Astrocyte (in vitro differentiated cells and primary cell): ENCODE results near the gene INCENP. TPM values are rescaled to one million over a fixed set of nuclear protein-coding genes. Genes with fewer than 3 reads are reported as not detected.

ENCODE experiments used
- DNase-seq: peaks from one replicate; pipeline ENCODE4 v3.0.0-alpha.2; 2010; ENCODE audit warnings: low read depth
- FAIRE-seq: peaks from 2 replicates; lab custom pipeline; 2011; peaks lifted over from hg19 to GRCh38; lab: Jason Lieb, UNC
- H2AFZ ChIP-seq: 2 replicates; pipeline ENCODE4 v1.6.0; 2012; ENCODE audit warnings: low read depth, low read length, inconsistent platforms
- H3K27ac ChIP-seq: 2 replicates; pipeline ENCODE4 v1.5.1; 2011; ENCODE audit warnings: low read depth, low read length, inconsistent platforms
- H3K27me3 ChIP-seq: 2 replicates; pipeline ENCODE4 v1.6.0; 2011; ENCODE audit warnings: low read length, inconsistent platforms; ENCODE audit not compliant: insufficient read depth
- H3K36me3 ChIP-seq: 2 replicates; pipeline ENCODE4 v1.5.1; 2011; ENCODE audit warnings: low read length, inconsistent platforms; ENCODE audit not compliant: insufficient read depth
- H3K4me1 ChIP-seq: 2 replicates; pipeline ENCODE4 v1.5.1; 2011; ENCODE audit warnings: low read length, inconsistent platforms; ENCODE audit not compliant: insufficient read depth
- H3K4me2 ChIP-seq: 2 replicates; pipeline ENCODE4 v1.6.0; 2012; ENCODE audit warnings: low read length, inconsistent platforms
- H3K4me3 ChIP-seq: 2 replicates; pipeline ENCODE4 v1.5.1; 2011; ENCODE audit warnings: low read depth, mild to moderate bottlenecking, low read length, inconsistent platforms; ENCODE audit not compliant: insufficient read depth
- H3K79me2 ChIP-seq: 2 replicates; pipeline ENCODE4 v1.6.0; 2012; ENCODE audit warnings: mild to moderate bottlenecking, low read length, inconsistent platforms; ENCODE audit not compliant: insufficient read depth
- H3K9ac ChIP-seq: 2 replicates; pipeline ENCODE4 v1.6.0; 2012; ENCODE audit warnings: mild to moderate bottlenecking, low read length, inconsistent platforms
- H3K9me3 ChIP-seq: 2 replicates; pipeline ENCODE4 v1.5.1; 2012; ENCODE audit warnings: low read depth, mild to moderate bottlenecking, low read length, inconsistent platforms; ENCODE audit not compliant: insufficient read depth
- H4K20me1 ChIP-seq: 2 replicates; pipeline ENCODE4 v1.6.0; 2012; ENCODE audit warnings: low read length, inconsistent platforms; ENCODE audit not compliant: insufficient read depth
- H3K27ac Mint-ChIP-seq: one replicate; pipeline ENCODE4 v1.8.0; 2021; ENCODE audit warnings: mild to moderate bottlenecking, mixed read lengths; ENCODE audit not compliant: unreplicated experiment
- H3K27me3 Mint-ChIP-seq: one replicate; pipeline ENCODE4 v1.8.0; 2021; ENCODE audit warnings: low read depth, mixed read lengths; ENCODE audit not compliant: unreplicated experiment
- H3K36me3 Mint-ChIP-seq: one replicate; pipeline ENCODE4 v1.8.0; 2021; ENCODE audit warnings: low read depth, mixed read lengths; ENCODE audit not compliant: unreplicated experiment
- H3K4me1 Mint-ChIP-seq: one replicate; pipeline ENCODE4 v1.8.0; 2021; ENCODE audit warnings: low read depth, mixed read lengths; ENCODE audit not compliant: unreplicated experiment
- H3K4me3 Mint-ChIP-seq: one replicate; pipeline ENCODE4 v1.8.0; 2021; ENCODE audit warnings: mild to moderate bottlenecking, moderate library complexity, mixed read lengths; ENCODE audit not compliant: unreplicated experiment
- H3K9me3 Mint-ChIP-seq: one replicate; pipeline ENCODE4 v1.8.0; 2021; ENCODE audit warnings: mild to moderate bottlenecking, mixed read lengths; ENCODE audit not compliant: unreplicated experiment
- CTCF ChIP-seq: IDR thresholded peaks from 2 replicates; pipeline ENCODE4 v1.5.1; 2011; ENCODE audit warnings: low read depth, mild to moderate bottlenecking, inconsistent platforms, low read length, moderate library complexity; ENCODE audit not compliant: insufficient read depth
- EZH2 ChIP-seq: IDR thresholded peaks from 2 replicates; pipeline ENCODE4 v1.6.1; 2012; ENCODE audit warnings: mild to moderate bottlenecking, low read length, inconsistent platforms; ENCODE audit not compliant: insufficient read depth
- total RNA-seq: library from RNA; stranded (reverse); gene quantifications from 2 replicates; pipeline ENCODE4 v1.2.1, GENCODE V29; 2021

INCENP gene
- total RNA-seq, 1 donor from 2014 or later = 17.7 TPM

GRCh38 chr11:62150887-62151736, 27.3 kb downstream of the INCENP start:
- no peak overlapping the region for H3K27ac ChIP-seq
- FAIRE-seq (no peak), DNase-seq (no peak)
- TF ChIP-seq EZH2 (no peak), CTCF (no peak)
- Mint-ChIP-seq H3K9me3 (no peaks in the 10 kb centered on the region), H3K4me3 (no peak overlapping the region), H3K27me3 (no peaks in the 10 kb centered on the region), H3K36me3 (peaks cover 25% of the 10 kb centered on the region), H3K27ac (no peak overlapping the region), H3K4me1 (no peaks in the 10 kb centered on the region)
- H3K79me2 ChIP-seq = no peaks in the 10 kb centered on the region
- peaks cover 30% of the 10 kb centered on the region for H3K36me3 ChIP-seq
- H3K27me3 ChIP-seq = no peaks in the 10 kb centered on the region
- no peak overlapping the region for H3K9ac ChIP-seq
- no peak overlapping the region for H2AFZ ChIP-seq
- no peaks in the 10 kb centered on the region for H3K9me3 ChIP-seq
- no peak overlapping the region for H3K4me2 ChIP-seq
- H3K4me1 ChIP-seq = no peaks in the 10 kb centered on the region
- H4K20me1 ChIP-seq = no peaks in the 10 kb centered on the region
- H3K4me3 ChIP-seq = no peak overlapping the region

- Mint-ChIP-seq H3K4me1 (no peaks in the 10 kb centered on the region), H3K9me3 (no peaks in the 10 kb centered on the region), H3K36me3 (peaks cover 25% of the 10 kb centered on the region), H3K27ac (no peak overlapping the region), H3K27me3 (no peaks in the 10 kb centered on the region), H3K4me3 (no peak overlapping the region)
- Histone ChIP-seq H3K9me3 (no peaks in the 10 kb centered on the region), H3K27ac (no peak overlapping the region), H3K27me3 (no peaks in the 10 kb centered on the region), H3K4me3 (no peak overlapping the region), H4K20me1 (no peaks in the 10 kb centered on the region), H2AFZ (no peak overlapping the region), H3K9ac (no peak overlapping the region), H3K4me2 (no peak overlapping the region), H3K79me2 (no peaks in the 10 kb centered on the region), H3K4me1 (no peaks in the 10 kb centered on the region), H3K36me3 (peaks cover 30% of the 10 kb centered on the region)
- FAIRE-seq = no peak
- no peak for DNase-seq
- TF ChIP-seq EZH2 = no peak
- no peak for TF ChIP-seq CTCF
These were observed 27.9 kb downstream of the INCENP start for GRCh38 chr11:62151737-62152102.
